Adrenal gland (tissue), 12 donors: ENCODE results near the gene TTC33. TPM values are rescaled to one million over a fixed set of nuclear protein-coding genes. Genes with fewer than 3 reads are reported as not detected.
"Not testable (repeated sequence)": the region's sequence is repeated elsewhere in the genome, so short reads cannot be mapped to it uniquely, and the experiment has no call there.

Experiments used
- DNase-seq, 7 donors: peaks; one replicate each; pipeline ENCODE4 v3.0.0-alpha.2; 2019 to 2020
- H3K27ac ChIP-seq, 5 donors: fragments of 200-600 bp; sonication (generic) in 4 of 5; 1 replicate in 3 of 5; 2 replicates in 2 of 5; pipeline versions ENCODE4 v1.5.1 to v1.8.0; 2016 to 2020; ENCODE audit warnings: mild to moderate bottlenecking in 1 of 5
- H3K27me3 ChIP-seq: fragments of 200-600 bp; 2 replicates; pipeline ENCODE4 v1.8.0; 2021
- H3K36me3 ChIP-seq, 2 donors: fragments of 200-600 bp; replicated peaks in 1 of 2; 1 replicate in 1 of 2; 2 replicates in 1 of 2; pipeline versions ENCODE4 v1.5.1 to v1.8.0; 2018 to 2022
- H3K4me1 ChIP-seq, 2 donors: fragments of 200-600 bp; replicated peaks in 1 of 2; 1 replicate in 1 of 2; 2 replicates in 1 of 2; pipeline versions ENCODE4 v1.5.1 to v1.8.0; 2018 to 2021
- H3K4me3 ChIP-seq, 4 donors: fragments of 200-600 bp; sonication (generic) in 3 of 4; one replicate each; pipeline ENCODE4 v1.5.1; 2016 to 2018
- H3K9me3 ChIP-seq, 3 donors: fragments of 200-600 bp; sonication (generic) in 1 of 3; replicated peaks in 1 of 3; 1 replicate in 2 of 3; 2 replicates in 1 of 3; pipeline versions ENCODE4 v1.5.1 to v1.8.0; 2016 to 2021
- POLR2A ChIP-seq, 2 donors: fragments of 450-650 bp; IDR thresholded peaks; one replicate each; pipeline ENCODE4 v1.6.1; 2017; ENCODE audit warnings: antibody characterized with exemption in 2 of 2, mild to moderate bottlenecking in 2 of 2, moderate library complexity in 1 of 2
- WGBS, 4 donors: extraction: QIAGEN DNeasy Blood & Tissue Kit in 2 of 4; methylation state at CpG; one replicate each; pipeline versions ENCODE4 v1.1.5 to v1.1.7; 2013 to 2017; 5-methylcytosine and 5-hydroxymethylcytosine counted together
- intact Hi-C, 2 donors: fragments of 100-400 bp; cut with DNase I; formaldehyde crosslinking; loops; one replicate each; pipeline versions ENCODE4 v1.14.1 to v1.15.0; 2022 to 2023
- polyA plus RNA-seq, 3 donors: library from polyadenylated mRNA; stranded (reverse); fragments of 200-250 nt in 2 of 3; fragments of 350-450 nt in 1 of 3; fragmentation: Illumina TruSeq in 1 of 3; extraction: RNeasy Lipid Tissue Mini Kit (QIAGEN cat#74804) in 1 of 3; gene quantifications; one replicate each; pipeline ENCODE4 v1.2.3, GENCODE V29; 2013 to 2014
- total RNA-seq, 9 donors: library from RNA; depleted of rRNA in 4 of 9; stranded (reverse); fragments of >200 nt in 4 of 9; fragments of 120-200 nt in 1 of 9; fragmentation: NEBNext Ultra II Directional in 1 of 9; extraction: Animal tissue kit (Norgen Biotek cat#: 25700) in 1 of 9; gene quantifications; one replicate each; pipeline versions ENCODE4 v1.1.0 to v1.2.4, GENCODE V29; 2013 to 2023
- TF ChIP-seq, protein P1 (sequence below), 6 experiments: fragments of 450-650 bp in 4 of 6; fragments of 200-600 bp in 2 of 6; sonication (generic) in 1 of 6; IDR thresholded peaks; 1 replicate in 5 of 6; 2 replicates in 1 of 6; pipeline versions ENCODE4 v1.5.1 to v1.8.0; 2016 to 2021; ENCODE audit warnings: antibody characterized with exemption in 6 of 6, mild to moderate bottlenecking in 2 of 6, moderate library complexity in 1 of 6
- donor health status: healthy with polysubstance abuse.
- donor health status: Bipolar disorder and iron deficiency.
- donor health status: DM: yes; HTN: yes; CAD: no.
- donor health status: DM: no; HTN: no; CAD: no.
- donor health status: DM: no; HTN: no; CAD: no.
- donor health status: DM: yes; HTN: yes; CAD: no.

Gene TTC33
- total and polyA plus RNA-seq, 12 donors = 5.8 to 33.5 (median 15.3) TPM

DNA sequence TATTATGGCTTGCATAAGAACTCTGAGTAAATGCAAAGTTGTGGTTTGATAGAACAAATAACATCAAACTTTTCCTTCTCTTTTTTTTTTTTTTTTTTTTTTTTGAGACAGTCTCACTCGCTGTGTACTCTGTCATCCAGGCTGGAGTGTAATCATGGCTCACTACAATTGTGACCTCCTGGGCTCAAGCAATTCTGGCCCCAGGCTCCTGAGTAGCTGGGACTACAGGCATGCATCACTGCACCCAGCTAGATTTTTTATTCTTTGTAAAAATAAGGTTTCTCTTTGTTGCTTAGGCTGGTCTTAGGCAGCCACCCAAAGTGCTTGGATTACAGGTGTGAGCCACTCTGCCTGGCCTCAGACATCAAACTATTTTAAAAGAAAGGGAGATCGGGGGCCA is 95.0 kb downstream of the TTC33 start:
- no peak for TF ChIP-seq POLR2A (IDR thresholded peaks at IDR 0.05)
- TF ChIP-seq, protein P1, sequence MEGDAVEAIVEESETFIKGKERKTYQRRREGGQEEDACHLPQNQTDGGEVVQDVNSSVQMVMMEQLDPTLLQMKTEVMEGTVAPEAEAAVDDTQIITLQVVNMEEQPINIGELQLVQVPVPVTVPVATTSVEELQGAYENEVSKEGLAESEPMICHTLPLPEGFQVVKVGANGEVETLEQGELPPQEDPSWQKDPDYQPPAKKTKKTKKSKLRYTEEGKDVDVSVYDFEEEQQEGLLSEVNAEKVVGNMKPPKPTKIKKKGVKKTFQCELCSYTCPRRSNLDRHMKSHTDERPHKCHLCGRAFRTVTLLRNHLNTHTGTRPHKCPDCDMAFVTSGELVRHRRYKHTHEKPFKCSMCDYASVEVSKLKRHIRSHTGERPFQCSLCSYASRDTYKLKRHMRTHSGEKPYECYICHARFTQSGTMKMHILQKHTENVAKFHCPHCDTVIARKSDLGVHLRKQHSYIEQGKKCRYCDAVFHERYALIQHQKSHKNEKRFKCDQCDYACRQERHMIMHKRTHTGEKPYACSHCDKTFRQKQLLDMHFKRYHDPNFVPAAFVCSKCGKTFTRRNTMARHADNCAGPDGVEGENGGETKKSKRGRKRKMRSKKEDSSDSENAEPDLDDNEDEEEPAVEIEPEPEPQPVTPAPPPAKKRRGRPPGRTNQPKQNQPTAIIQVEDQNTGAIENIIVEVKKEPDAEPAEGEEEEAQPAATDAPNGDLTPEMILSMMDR (IDR thresholded peaks at IDR 0.05) = no peak
- intact Hi-C loops = no loop called here
- WGBS, 4 donors = 59 to 84% (median 74%) methylated on average over 2 of the region's 2 CpGs
- H3K36me3 ChIP-seq = no peaks in the 10 kb centered on the region
- no peaks in the 10 kb centered on the region for H3K4me1 ChIP-seq
- H3K27me3 ChIP-seq = no peaks in the 10 kb centered on the region
- no peak overlapping the region for H3K27ac ChIP-seq
- DNase-seq = no peak
- H3K4me3 ChIP-seq = no peak overlapping the region
- no peaks in the 10 kb centered on the region for H3K9me3 ChIP-seq

DNA sequence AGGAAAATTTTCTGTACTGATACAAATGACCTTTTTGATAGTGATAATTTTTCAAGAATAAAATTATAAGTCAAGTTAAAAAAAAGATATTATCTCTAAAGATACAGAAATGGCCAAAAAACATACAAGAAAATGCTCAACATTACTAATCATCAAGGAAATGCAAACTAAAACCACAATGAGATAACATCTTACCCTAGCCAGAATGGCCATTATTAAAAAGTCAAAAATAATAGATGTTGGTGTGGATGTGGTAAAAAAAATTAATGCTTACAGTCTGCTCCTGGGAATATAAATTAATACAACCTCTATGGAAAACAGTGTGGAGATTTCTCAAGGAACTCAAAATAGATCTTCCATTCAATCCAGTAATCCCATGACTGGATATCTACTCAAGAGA is 99.0 kb downstream of the TTC33 start:
- DNase-seq = no peak
- no peak overlapping the region for H3K27ac ChIP-seq
- H3K4me1 ChIP-seq = no peaks in the 10 kb centered on the region
- no peak for TF ChIP-seq POLR2A (IDR thresholded peaks at IDR 0.05)
- TF ChIP-seq, protein P1 (IDR thresholded peaks at IDR 0.05) = no peak
- H3K4me3 ChIP-seq = no peak overlapping the region
- H3K36me3 ChIP-seq = no peaks in the 10 kb centered on the region
- H3K27me3 ChIP-seq = no peaks in the 10 kb centered on the region
- no peaks in the 10 kb centered on the region for H3K9me3 ChIP-seq
- intact Hi-C loops = no loop called here

DNA sequence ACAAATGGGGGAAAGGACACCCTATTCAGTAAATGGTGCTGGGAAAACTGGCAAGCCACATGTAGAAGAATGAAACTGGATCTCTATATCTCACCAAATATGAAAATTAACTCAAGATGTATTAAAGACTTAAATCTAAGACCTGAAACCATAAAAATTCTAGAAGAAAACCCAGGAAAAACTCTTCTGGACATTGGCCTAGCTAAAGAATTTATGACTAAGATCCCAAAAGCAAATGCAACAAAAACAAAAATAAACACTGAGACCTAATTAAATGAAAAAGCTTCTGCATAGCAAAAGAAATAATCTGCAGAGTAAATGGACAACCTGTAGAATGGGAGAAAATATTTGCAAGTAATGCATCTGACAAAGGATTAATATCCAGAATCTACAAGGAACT is 99.7 kb downstream of the TTC33 start:
- H3K36me3 ChIP-seq, intact Hi-C loops, H3K4me3 ChIP-seq, H3K4me1 ChIP-seq, H3K9me3 ChIP-seq, H3K27me3 ChIP-seq, H3K27ac ChIP-seq, DNase-seq: not testable (repeated sequence)

DNA sequence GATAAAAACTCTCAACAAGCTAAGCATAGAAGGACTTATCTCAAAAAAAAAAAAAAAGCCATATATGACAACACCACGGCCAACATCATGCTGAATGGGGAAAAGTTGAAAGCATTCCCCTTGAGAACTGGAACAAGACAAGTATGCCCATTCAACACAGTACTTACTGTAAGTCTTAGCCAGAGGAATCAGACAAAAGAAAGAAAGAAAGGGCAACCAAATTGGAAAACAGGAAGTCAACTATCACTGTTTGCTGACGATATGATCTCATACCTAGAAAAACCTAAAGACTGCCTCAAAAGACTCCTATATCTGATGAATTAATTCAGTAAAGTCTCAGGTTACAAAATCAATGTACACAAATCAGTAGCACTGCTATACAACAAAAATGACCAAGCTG is 100.6 kb downstream of the TTC33 start:
- intact Hi-C loops = no loop called here
- no peaks in the 10 kb centered on the region for H3K4me1 ChIP-seq
- WGBS, 4 donors = 44 to 70% (median 60%) methylated on average over 2 of the region's 2 CpGs

DNA sequence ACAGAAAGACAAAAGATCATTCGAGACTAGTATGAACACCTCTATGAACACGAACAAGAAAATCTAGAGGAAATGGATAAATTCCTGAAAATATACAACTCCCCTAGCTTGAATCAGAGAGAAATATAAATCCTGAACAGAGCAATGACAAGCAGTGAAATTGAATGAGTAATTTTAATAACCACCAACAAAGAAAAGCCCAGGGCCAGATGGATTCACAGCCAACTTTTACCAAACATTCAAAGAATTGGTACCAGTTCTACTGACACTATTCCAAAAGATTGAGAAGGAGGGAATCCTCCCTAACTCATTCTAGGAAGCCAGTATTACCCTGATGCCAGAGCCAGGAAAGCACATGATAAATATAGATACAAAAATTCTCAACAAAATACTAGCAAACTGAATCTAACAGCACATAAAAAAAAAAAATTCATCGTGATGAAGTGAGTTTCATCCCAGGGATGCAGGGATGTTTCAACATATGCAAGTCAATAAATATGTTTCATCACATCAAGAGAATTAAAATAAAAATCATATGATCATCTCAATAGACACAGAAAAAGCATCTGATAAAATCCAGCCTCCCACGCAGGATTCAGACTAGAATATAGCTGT is 101.3 kb downstream of the TTC33 start:
- Histone ChIP-seq H3K27ac (no peak overlapping the region), H3K36me3 (no peaks in the 10 kb centered on the region), H3K27me3 (no peaks in the 10 kb centered on the region), H3K9me3 (no peaks in the 10 kb centered on the region), H3K4me3 (no peak overlapping the region), H3K4me1 (no peaks in the 10 kb centered on the region)
- TF ChIP-seq, protein P1 (IDR thresholded peaks at IDR 0.05) = no peak
- TF ChIP-seq POLR2A (IDR thresholded peaks at IDR 0.05) = no peak
- intact Hi-C loops = no loop called here
- DNase-seq = no peak
- WGBS, 4 donors = 72 to 74% (median 73%) methylated on average over 4 of the region's 4 CpGs

More for the DNA sequence above, 100.6 kb downstream of the TTC33 start:
- no peaks in the 10 kb centered on the region for H3K9me3 ChIP-seq
- no peaks in the 10 kb centered on the region for H3K36me3 ChIP-seq
- no peak for TF ChIP-seq POLR2A (IDR thresholded peaks at IDR 0.05)
- TF ChIP-seq, protein P1 (IDR thresholded peaks at IDR 0.05) = no peak
- no peak overlapping the region for H3K27ac ChIP-seq
- H3K27me3 ChIP-seq = no peaks in the 10 kb centered on the region
- H3K4me3 ChIP-seq = no peak overlapping the region
- no peak for DNase-seq
